Fibroblast of lung (primary cell): ENCODE results near the gene FZD8.
A peak's percentile ranks its signal among the peaks of the same experiment; 100 is the strongest.

Experiments
- EZH2 ChIP-seq: IDR thresholded peaks from 2 replicates; pipeline ENCODE4 v1.5.1; 2012; ENCODE audit warnings: low read length, control low read depth, mild to moderate bottlenecking; ENCODE audit errors: missing control alignments
- TF ChIP-seq, protein P1 (sequence below), 2 donors: IDR thresholded peaks in 1 of 2; conservative IDR thresholded peaks in 1 of 2; 1 replicate in 1 of 2; 2 replicates in 1 of 2; pipeline ENCODE4 v1.5.1; 2011 to 2012; ENCODE audit warnings: low read length in 2 of 2, control low read depth in 1 of 2, inconsistent platforms in 1 of 2, low read depth in 1 of 2, mild to moderate bottlenecking in 1 of 2

GRCh38 chr10:35640474-35640873 lies 1.6 kb downstream of the FZD8 start:
- TF ChIP-seq, protein P1, sequence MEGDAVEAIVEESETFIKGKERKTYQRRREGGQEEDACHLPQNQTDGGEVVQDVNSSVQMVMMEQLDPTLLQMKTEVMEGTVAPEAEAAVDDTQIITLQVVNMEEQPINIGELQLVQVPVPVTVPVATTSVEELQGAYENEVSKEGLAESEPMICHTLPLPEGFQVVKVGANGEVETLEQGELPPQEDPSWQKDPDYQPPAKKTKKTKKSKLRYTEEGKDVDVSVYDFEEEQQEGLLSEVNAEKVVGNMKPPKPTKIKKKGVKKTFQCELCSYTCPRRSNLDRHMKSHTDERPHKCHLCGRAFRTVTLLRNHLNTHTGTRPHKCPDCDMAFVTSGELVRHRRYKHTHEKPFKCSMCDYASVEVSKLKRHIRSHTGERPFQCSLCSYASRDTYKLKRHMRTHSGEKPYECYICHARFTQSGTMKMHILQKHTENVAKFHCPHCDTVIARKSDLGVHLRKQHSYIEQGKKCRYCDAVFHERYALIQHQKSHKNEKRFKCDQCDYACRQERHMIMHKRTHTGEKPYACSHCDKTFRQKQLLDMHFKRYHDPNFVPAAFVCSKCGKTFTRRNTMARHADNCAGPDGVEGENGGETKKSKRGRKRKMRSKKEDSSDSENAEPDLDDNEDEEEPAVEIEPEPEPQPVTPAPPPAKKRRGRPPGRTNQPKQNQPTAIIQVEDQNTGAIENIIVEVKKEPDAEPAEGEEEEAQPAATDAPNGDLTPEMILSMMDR (conservative IDR thresholded peaks at IDR 0.05 in 1 of 2, IDR thresholded peaks at IDR 0.05 in 1 of 2; ENCODE audit: low read depth in 1 of 2, low read length in 2 of 2): peak; percentile 6 to 7
- TF ChIP-seq EZH2: no peak
